ENCODE measurements around the gene SOX12.
A peak's percentile ranks its signal among the peaks of the same experiment; 100 is the strongest.

The SOX12 gene

DNA sequence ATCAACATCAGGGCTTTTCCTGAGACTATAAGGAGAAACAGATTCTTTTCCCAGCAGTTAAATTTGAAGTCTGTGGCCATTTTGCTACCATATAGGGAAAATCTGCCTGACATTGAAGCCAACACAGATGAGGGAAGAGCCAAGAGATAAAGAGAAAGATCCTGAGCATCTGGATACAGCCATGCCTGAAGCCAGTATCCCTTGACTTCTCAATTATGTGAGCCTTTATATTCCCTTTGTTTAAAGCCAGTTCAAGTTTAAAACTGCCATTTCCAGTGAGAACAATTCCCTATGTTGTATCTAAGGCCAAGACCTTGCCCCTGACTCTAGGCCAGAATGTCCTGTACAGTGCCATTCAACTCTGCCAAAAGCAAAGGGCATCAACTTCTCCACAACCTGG lies 17.8 kb downstream of the SOX12 start:
- Histone ChIP-seq H3K27me3 (ENCODE audit: low read length) (no peaks in the 10 kb centered on the region), H3K9me2 (replicated peaks; ENCODE audit: insufficient read depth, low read length) (no peaks in the 10 kb centered on the region), H4K20me1 (ENCODE audit: low read depth, low read length) (no peaks in the 10 kb centered on the region), H3K36me3 (ENCODE audit: low read length) (no peaks in the 10 kb centered on the region), H3K4me3 (ENCODE audit: insufficient read depth, low read length, poor library complexity, severe bottlenecking) (no peak overlapping the region), H3K4me2 (ENCODE audit: low read depth, low read length, poor library complexity, severe bottlenecking) (no peak overlapping the region), H3K9me3 (ENCODE audit: insufficient read depth, low read length) (no peaks in the 10 kb centered on the region), H3F3A (ENCODE audit: insufficient read depth) (no peaks in the 10 kb centered on the region), H2AFZ (ENCODE audit: low read depth, low read length, severe bottlenecking) (no peak overlapping the region), H3K9ac (ENCODE audit: low read length) (no peak overlapping the region), H3K79me2 (ENCODE audit: insufficient read depth, low read length) (no peaks in the 10 kb centered on the region), H3K27ac (ENCODE audit: low read depth, low read length) (no peak overlapping the region)
- TF ChIP-seq EZH2phosphoT487 (conservative IDR thresholded peaks at IDR 0.05; ENCODE audit: low read length) (no peak), CTCF (IDR thresholded peaks at IDR 0.05; ENCODE audit: insufficient read depth, low read length, poor library complexity, severe bottlenecking) (no peak)

GRCh38 chr20:346033-346639 lies 20.8 kb downstream of the SOX12 start:
- no peak overlapping the region for H2AFZ ChIP-seq (ENCODE audit: low read depth, low read length, severe bottlenecking)
- no peak overlapping the region for H3K4me3 ChIP-seq (ENCODE audit: insufficient read depth, low read length, poor library complexity, severe bottlenecking)
- TF ChIP-seq CTCF (IDR thresholded peaks at IDR 0.05; ENCODE audit: insufficient read depth, low read length, poor library complexity, severe bottlenecking) (no peak), EZH2phosphoT487 (conservative IDR thresholded peaks at IDR 0.05; ENCODE audit: low read length) (no peak)
- peak overlapping the region; percentile 69; the same call in 1 of the 2 replicates for H3K9ac ChIP-seq (ENCODE audit: low read length)
- no peaks in the 10 kb centered on the region for H3K79me2 ChIP-seq (ENCODE audit: insufficient read depth, low read length)
- H3K27ac ChIP-seq (ENCODE audit: low read depth, low read length), result no peak overlapping the region
- H3K27me3 ChIP-seq (ENCODE audit: low read length), result no peaks in the 10 kb centered on the region
- H3K9me2 ChIP-seq (replicated peaks; ENCODE audit: insufficient read depth, low read length), result no peaks in the 10 kb centered on the region
- no peaks in the 10 kb centered on the region for H3F3A ChIP-seq (ENCODE audit: insufficient read depth)
- no peaks in the 10 kb centered on the region for H4K20me1 ChIP-seq (ENCODE audit: low read depth, low read length)
- H3K4me2 ChIP-seq (ENCODE audit: low read depth, low read length, poor library complexity, severe bottlenecking), result peak overlapping the region; percentile 83
- H3K9me3 ChIP-seq (ENCODE audit: insufficient read depth, low read length), result no peaks in the 10 kb centered on the region
- no peaks in the 10 kb centered on the region for H3K36me3 ChIP-seq (ENCODE audit: low read length)

GRCh38 chr20:346640-347316 lies 21.4 kb downstream of the SOX12 start, which contains the start of gene NRSN2:
NRSN2 (plus strand) TSS chr20:347111; CDS start chr20:349644, 2,533 bp downstream.
- H3K79me2 ChIP-seq (ENCODE audit: insufficient read depth, low read length), result no peaks in the 10 kb centered on the region
- TF ChIP-seq EZH2phosphoT487 (conservative IDR thresholded peaks at IDR 0.05; ENCODE audit: low read length) (no peak), CTCF (IDR thresholded peaks at IDR 0.05; ENCODE audit: insufficient read depth, low read length, poor library complexity, severe bottlenecking) (no peak)
- no peaks in the 10 kb centered on the region for H4K20me1 ChIP-seq (ENCODE audit: low read depth, low read length)
- no peaks in the 10 kb centered on the region for H3F3A ChIP-seq (ENCODE audit: insufficient read depth)
- peak within 1 kb of the TSS; percentile 78 for H3K4me3 ChIP-seq (ENCODE audit: insufficient read depth, low read length, poor library complexity, severe bottlenecking)
- no peaks in the 10 kb centered on the region for H3K9me2 ChIP-seq (replicated peaks; ENCODE audit: insufficient read depth, low read length)
- peak within 1 kb of the TSS; percentile 39 for H3K27ac ChIP-seq (ENCODE audit: low read depth, low read length)
- H2AFZ ChIP-seq (ENCODE audit: low read depth, low read length, severe bottlenecking), result peak within 1 kb of the TSS; percentile 92
- H3K9me3 ChIP-seq (ENCODE audit: insufficient read depth, low read length), result no peaks in the 10 kb centered on the region
- H3K4me2 ChIP-seq (ENCODE audit: low read depth, low read length, poor library complexity, severe bottlenecking), result peak within 1 kb of the TSS; percentile 83
- peak within 1 kb of the TSS; percentile 69 for H3K9ac ChIP-seq (ENCODE audit: low read length)
- no peaks in the 10 kb centered on the region for H3K36me3 ChIP-seq (ENCODE audit: low read length)
- no peaks in the 10 kb centered on the region for H3K27me3 ChIP-seq (ENCODE audit: low read length)
